Thoracic aorta (tissue), 2 donors: ENCODE data around the gene EIF4EBP2. TPM values are rescaled to one million over a fixed set of nuclear protein-coding genes. Genes with fewer than 3 reads are reported as not detected.

Source experiments
- ATAC-seq: fragments of 150-250 bp; one replicate; pipeline ENCODE4 v1.8.0; 2017; ENCODE audit warnings: low read depth; ENCODE audit not compliant: insufficient number of reproducible peaks, low FRiP score
- DNase-seq: peaks from one replicate; pipeline ENCODE4 v3.0.0-alpha.2; 2020; ENCODE audit warnings: low spot score
- H3K27ac ChIP-seq, 2 donors: fragments of 200-600 bp; sonication (generic); 1 replicate in 1 of 2; 2 replicates in 1 of 2; pipeline ENCODE4 v1.5.1; 2016; ENCODE audit warnings: mild to moderate bottlenecking in 2 of 2, moderate library complexity in 2 of 2
- H3K27me3 ChIP-seq: fragments of 200-600 bp; sonication (generic); replicated peaks from 2 replicates; pipeline ENCODE4 v1.6.0; 2016; ENCODE audit warnings: mild to moderate bottlenecking; ENCODE audit not compliant: insufficient read depth
- H3K36me3 ChIP-seq: fragments of 200-600 bp; sonication (generic); one replicate; pipeline ENCODE4 v1.5.1; 2016
- H3K4me1 ChIP-seq, 2 donors: fragments of 200-600 bp; sonication (generic); 1 replicate in 1 of 2; 2 replicates in 1 of 2; pipeline versions ENCODE4 v1.5.1 to v1.6.0; 2016; ENCODE audit warnings: low read depth in 2 of 2, mild to moderate bottlenecking in 1 of 2; ENCODE audit not compliant: control insufficient read depth in 1 of 2
- H3K4me3 ChIP-seq: fragments of 200-600 bp; sonication (generic); 2 replicates; pipeline ENCODE4 v1.5.1; 2016; ENCODE audit warnings: mild to moderate bottlenecking
- H3K9me3 ChIP-seq: fragments of 200-600 bp; sonication (generic); 2 replicates; pipeline ENCODE4 v1.5.1; 2016
- CTCF ChIP-seq: fragments of 200-600 bp; sonication (generic); IDR thresholded peaks from one replicate; pipeline ENCODE4 v1.5.1; 2019; ENCODE audit warnings: antibody characterized with exemption
- total RNA-seq, 2 donors: library from RNA; depleted of rRNA; stranded (reverse); fragments of >200 nt; gene quantifications; one replicate each; pipeline versions ENCODE4 v1.1.0 to v1.2.3, GENCODE V29; 2016

The EIF4EBP2 gene
- total RNA-seq, 2 donors from 2014 or later: 52.8 to 60.0 TPM

GRCh38 chr10:70432561-70433263 lies 28.8 kb downstream of the EIF4EBP2 start:
- ATAC-seq (no peak), DNase-seq (no peak)
- Histone ChIP-seq H3K4me3 (no peak overlapping the region), H3K4me1 (peaks cover 4 to 52% of the 10 kb centered on the region in 2 donors), H3K27ac (peak overlapping the region in 1 of 2 donors; percentile 44), H3K9me3 (no peaks in the 10 kb centered on the region), H3K36me3 (peaks cover 8% of the 10 kb centered on the region), H3K27me3 (no peaks in the 10 kb centered on the region)
- TF ChIP-seq CTCF: no peak

DNA sequence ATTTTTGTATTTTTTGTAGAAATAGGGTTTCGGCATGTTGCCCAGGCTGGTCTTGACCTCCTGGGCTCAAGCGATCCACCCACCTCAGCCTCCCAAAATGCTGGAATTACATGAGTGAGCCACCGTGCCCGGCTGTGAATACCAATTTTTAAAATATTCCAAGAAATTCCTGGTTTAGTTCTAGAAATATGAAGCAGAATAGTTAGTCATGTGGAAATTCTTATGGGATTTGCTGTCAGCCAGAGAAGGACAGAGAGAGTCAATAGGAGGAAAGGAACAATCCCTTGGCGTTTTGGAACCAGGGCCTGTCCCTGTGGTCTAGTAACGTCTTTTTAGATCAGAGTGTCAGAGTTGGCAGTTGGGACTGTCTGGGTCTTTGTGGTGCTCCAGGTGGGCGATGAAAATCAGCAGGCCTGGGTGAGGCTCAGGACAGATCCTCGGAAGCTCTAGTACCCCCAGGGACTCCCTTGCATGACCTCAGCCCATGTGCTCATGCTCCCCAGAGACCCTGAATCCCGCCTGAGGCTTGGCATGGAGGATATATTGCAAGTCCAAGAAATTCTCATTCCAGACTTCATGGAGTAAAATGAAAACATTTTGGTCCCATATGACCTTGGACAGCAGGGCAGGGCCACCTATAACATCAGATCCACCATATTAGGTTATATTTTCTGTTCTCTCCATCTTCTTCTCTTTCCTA lies 29.8 kb downstream of the EIF4EBP2 start:
- Histone ChIP-seq H3K27ac (peak overlapping the region; percentile 44 to 51), H3K9me3 (no peaks in the 10 kb centered on the region), H3K4me1 (peaks cover 4 to 52% of the 10 kb centered on the region in 2 donors), H3K27me3 (no peaks in the 10 kb centered on the region), H3K4me3 (no peak overlapping the region), H3K36me3 (peaks cover 4% of the 10 kb centered on the region)
- ATAC-seq: no peak
- TF ChIP-seq CTCF: no peak
- no peak for DNase-seq

DNA sequence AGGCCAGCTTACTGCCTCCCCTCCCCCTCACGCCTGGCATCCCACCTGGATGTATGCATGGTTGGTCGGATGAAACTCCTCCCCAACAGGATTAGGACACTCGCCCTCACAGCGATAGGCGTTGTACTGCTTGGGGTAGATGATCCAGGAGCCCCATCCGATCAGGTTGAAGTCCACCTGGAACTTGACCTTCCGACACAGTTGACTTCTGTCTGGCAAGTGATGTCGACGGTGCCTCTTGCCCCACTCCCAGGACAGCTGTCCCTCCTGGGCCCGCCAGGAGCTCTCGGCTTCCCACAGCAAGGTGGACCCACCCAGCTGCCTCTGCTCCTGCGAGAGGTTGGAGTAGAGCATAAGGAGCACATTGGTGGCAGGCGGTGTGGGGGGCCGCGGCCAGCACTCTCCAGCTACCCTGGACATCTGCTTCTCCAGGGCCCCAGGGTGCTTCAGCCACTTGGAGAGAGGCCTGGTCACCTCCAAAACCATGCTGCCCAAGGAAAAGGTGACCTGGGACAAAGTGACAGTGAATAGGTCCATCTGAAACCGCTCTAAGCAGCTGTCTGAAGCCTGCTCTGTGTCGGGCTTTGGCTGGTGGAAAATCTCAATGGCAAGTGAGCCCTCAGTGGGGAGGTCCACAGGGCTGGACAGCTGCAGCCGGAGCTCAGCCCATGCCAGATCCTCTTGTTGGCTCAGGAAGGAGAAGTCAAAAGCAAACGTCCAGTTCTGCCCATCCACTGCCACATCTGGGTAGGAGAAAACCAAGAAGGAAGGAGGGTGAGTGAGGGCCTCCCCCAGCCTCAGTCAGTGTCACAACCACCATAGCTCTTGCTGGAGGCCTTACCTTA lies 31.5 kb downstream of the EIF4EBP2 start:
- no peaks in the 10 kb centered on the region for H3K9me3 ChIP-seq
- H3K27ac ChIP-seq: no peak overlapping the region
- H3K27me3 ChIP-seq: no peaks in the 10 kb centered on the region
- ATAC-seq (no peak), DNase-seq (no peak)
- no peaks in the 10 kb centered on the region for H3K36me3 ChIP-seq
- H3K4me1 ChIP-seq: peaks cover under 1 to 44% of the 10 kb centered on the region in 2 donors
- TF ChIP-seq CTCF: no peak
- H3K4me3 ChIP-seq: no peak overlapping the region

DNA sequence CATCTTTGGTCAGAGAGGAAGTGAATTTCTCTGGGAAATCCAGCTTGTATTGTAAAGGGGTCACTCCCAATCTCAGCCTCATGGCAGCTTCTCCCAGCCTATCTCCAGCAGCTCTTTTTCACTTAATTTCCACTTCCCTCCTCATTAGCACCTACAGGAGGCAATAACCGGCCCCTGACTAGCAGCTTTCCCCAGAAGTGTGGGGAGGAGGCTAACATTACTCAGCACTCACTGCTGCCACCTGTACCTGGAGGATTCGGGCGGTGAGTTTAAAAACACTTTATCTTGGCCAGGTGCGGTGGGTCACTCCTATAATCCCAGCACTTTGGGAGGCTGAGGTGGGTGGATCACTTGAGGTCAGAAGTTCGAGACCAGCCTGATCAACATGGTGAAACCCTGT lies 33.8 kb downstream of the EIF4EBP2 start:
- ATAC-seq: no peak
- no peak overlapping the region for H3K4me3 ChIP-seq
- no peak for DNase-seq
- no peak overlapping the region for H3K27ac ChIP-seq
- peaks cover 17% of the 10 kb centered on the region for H3K27me3 ChIP-seq
- TF ChIP-seq CTCF: no peak
- H3K9me3 ChIP-seq: no peaks in the 10 kb centered on the region
- peaks cover 11 to 35% of the 10 kb centered on the region in 2 donors for H3K4me1 ChIP-seq
- no peaks in the 10 kb centered on the region for H3K36me3 ChIP-seq
